HL-60 (cell line): ENCODE measurements around the gene MREG.
"Not testable (repeated sequence)": the region's sequence is repeated elsewhere in the genome, so short reads cannot be mapped to it uniquely, and the experiment has no call there.

ENCODE experiments used
- DNase-seq, 2 experiments: peaks; one replicate each; pipeline ENCODE4 v3.0.0-alpha.2; 2010 to 2020; ENCODE audit warnings: low read depth in 1 of 2, low spot score in 1 of 2
- H3K27ac ChIP-seq: fragments of 250-450 bp; sonication (Bioruptor Pico); replicated peaks from 2 replicates; pipeline ENCODE4 v1.5.1; 2020; ENCODE audit warnings: mild to moderate bottlenecking, moderate library complexity
- H3K27me3 ChIP-seq: fragments of 250-450 bp; sonication (Bioruptor Pico); 2 replicates; pipeline ENCODE4 v1.5.1; 2021; ENCODE audit warnings: mild to moderate bottlenecking, moderate library complexity; ENCODE audit not compliant: insufficient read depth, poor library complexity, severe bottlenecking
- H3K4me3 ChIP-seq: replicated peaks from 2 replicates; pipeline ENCODE4 v1.5.1; 2011; ENCODE audit warnings: mild to moderate bottlenecking, control low read depth, low read length; ENCODE audit not compliant: insufficient read depth
- CTCF ChIP-seq: IDR thresholded peaks from one replicate; pipeline ENCODE4 v1.5.1; 2011; ENCODE audit warnings: low read length, control low read depth, inconsistent platforms; ENCODE audit not compliant: insufficient read depth
- GABPA ChIP-seq: IDR thresholded peaks from 2 replicates; pipeline ENCODE4 v1.6.1; 2012; ENCODE audit warnings: low read depth
- POLR2AphosphoS5 ChIP-seq: IDR thresholded peaks from 2 replicates; pipeline ENCODE4 v1.6.1; 2012; ENCODE audit warnings: low read depth
- REST ChIP-seq: IDR thresholded peaks from 2 replicates; pipeline ENCODE4 v1.6.1; 2012; ENCODE audit warnings: low read depth; ENCODE audit not compliant: insufficient replicate concordance
- SPI1 ChIP-seq: IDR thresholded peaks from 2 replicates; pipeline ENCODE4 v1.6.1; 2012; ENCODE audit warnings: low read depth, mild to moderate bottlenecking, borderline replicate concordance

Gene MREG

GRCh38 chr2:215930505-215931253 lies 82.7 kb downstream of the MREG start:
- TF ChIP-seq SPI1 (no peak), CTCF (no peak), GABPA (no peak), REST (no peak), POLR2AphosphoS5 (no peak)
- H3K27me3 ChIP-seq: no peaks in the 10 kb centered on the region
- no peak overlapping the region for H3K4me3 ChIP-seq
- DNase-seq: no peak
- H3K27ac ChIP-seq: no peak overlapping the region

- no peaks in the 10 kb centered on the region for H3K27me3 ChIP-seq
- DNase-seq: no peak
- no peak overlapping the region for H3K4me3 ChIP-seq
- TF ChIP-seq CTCF (no peak), POLR2AphosphoS5 (no peak), REST (no peak), GABPA (no peak), SPI1 (no peak)
- no peak overlapping the region for H3K27ac ChIP-seq
Observed at GRCh38 chr2:215929602-215930335, 83.6 kb downstream of the MREG start.

- DNase-seq: no peak
- Histone ChIP-seq H3K27me3 (no peaks in the 10 kb centered on the region), H3K27ac (no peak overlapping the region), H3K4me3 (no peak overlapping the region)
- TF ChIP-seq SPI1: no peak
Observed at GRCh38 chr2:215928086-215928485, 85.3 kb downstream of the MREG start.

- not testable (repeated sequence) for H3K4me3 ChIP-seq, H3K27ac ChIP-seq, DNase-seq, H3K27me3 ChIP-seq
Observed at GRCh38 chr2:215926992-215927391, 86.4 kb downstream of the MREG start.
